Neural progenitor cell (in vitro differentiated cells): ENCODE measurements around the gene CYP2A7. TPM values are rescaled to one million over a fixed set of nuclear protein-coding genes. Genes with fewer than 3 reads are reported as not detected.
"Not testable (repeated sequence)": the region's sequence is repeated elsewhere in the genome, so short reads cannot be mapped to it uniquely, and the experiment has no call there.

Experiments
- DNase-seq: peaks from one replicate; pipeline ENCODE4 v3.0.0-alpha.2; 2016; ENCODE audit warnings: low spot score
- H2AFZ ChIP-seq: fragments of 200-600 bp; sonication (generic); replicated peaks from 2 replicates; pipeline ENCODE4 v1.6.1; 2016; ENCODE audit warnings: antibody characterized with exemption
- H3F3A ChIP-seq: fragments of 200-600 bp; sonication (generic); 2 replicates; pipeline ENCODE4 v1.6.1; 2016; ENCODE audit warnings: antibody characterized with exemption, low read depth
- H3K27ac ChIP-seq: fragments of 200-600 bp; sonication (generic); 2 replicates; pipeline ENCODE4 v1.5.1; 2016; ENCODE audit warnings: mild to moderate bottlenecking
- H3K27me3 ChIP-seq: fragments of 200-600 bp; sonication (generic); 2 replicates; pipeline ENCODE4 v1.6.1; 2016; ENCODE audit warnings: mild to moderate bottlenecking, moderate library complexity
- H3K36me3 ChIP-seq: fragments of 200-600 bp; sonication (generic); 2 replicates; pipeline ENCODE4 v1.5.1; 2016
- H3K4me1 ChIP-seq: fragments of 200-600 bp; sonication (generic); 2 replicates; pipeline ENCODE4 v1.6.1; 2016; ENCODE audit warnings: mixed run types
- H3K4me2 ChIP-seq: fragments of 200-600 bp; sonication (generic); 2 replicates; pipeline ENCODE4 v1.6.1; 2016
- H3K4me3 ChIP-seq: fragments of 200-600 bp; sonication (generic); 2 replicates; pipeline ENCODE4 v1.5.1; 2016
- H3K79me2 ChIP-seq: fragments of 200-600 bp; sonication (generic); 2 replicates; pipeline ENCODE4 v1.6.1; 2016; ENCODE audit warnings: low read depth
- H3K9ac ChIP-seq: fragments of 200-600 bp; sonication (generic); 2 replicates; pipeline ENCODE4 v1.6.1; 2016
- H3K9me3 ChIP-seq: fragments of 200-600 bp; sonication (generic); 2 replicates; pipeline ENCODE4 v1.5.1; 2016; ENCODE audit warnings: low read depth
- H4K20me1 ChIP-seq: fragments of 200-600 bp; sonication (generic); 2 replicates; pipeline ENCODE4 v1.6.1; 2016; ENCODE audit warnings: low read depth
- H3K27ac Mint-ChIP-seq: 3 replicates; pipeline ENCODE4 v1.8.0; 2021; ENCODE audit warnings: mixed read lengths
- H3K27me3 Mint-ChIP-seq: 2 replicates; pipeline ENCODE4 v1.8.0; 2022; ENCODE audit warnings: low read depth, mild to moderate bottlenecking, inconsistent platforms, moderate library complexity, mixed read lengths; ENCODE audit not compliant: insufficient read depth
- H3K36me3 Mint-ChIP-seq: 3 replicates; pipeline ENCODE4 v1.8.0; 2021; ENCODE audit warnings: mixed read lengths
- H3K4me1 Mint-ChIP-seq: 3 replicates; pipeline ENCODE4 v1.8.0; 2021; ENCODE audit warnings: mixed read lengths
- H3K4me3 Mint-ChIP-seq: 3 replicates; pipeline ENCODE4 v1.8.0; 2021; ENCODE audit warnings: mild to moderate bottlenecking, moderate library complexity, mixed read lengths
- H3K9me3 Mint-ChIP-seq: 3 replicates; pipeline ENCODE4 v1.8.0; 2020; ENCODE audit warnings: mixed read lengths
- EZH2 ChIP-seq: fragments of 200-600 bp; sonication (generic); IDR thresholded peaks from 2 replicates; pipeline ENCODE4 v1.6.1; 2017; ENCODE audit warnings: antibody characterized with exemption, mild to moderate bottlenecking, moderate library complexity
- EZH2phosphoT487 ChIP-seq: fragments of 200-600 bp; sonication (generic); IDR thresholded peaks from 2 replicates; pipeline ENCODE4 v1.6.1; 2017; ENCODE audit warnings: antibody characterized with exemption
- total RNA-seq: library from RNA; depleted of rRNA; stranded (reverse); fragments of >200 nt; gene quantifications from 2 replicates; pipeline ENCODE4 v1.2.3, GENCODE V29; 2015; ENCODE audit warnings: low replicate concordance
- TF ChIP-seq, protein P1 (sequence below): fragments of 200-600 bp; sonication (generic); IDR thresholded peaks from 2 replicates; pipeline ENCODE4 v1.5.1; 2017; ENCODE audit warnings: antibody characterized with exemption, mild to moderate bottlenecking

CYP2A7 gene
- total RNA-seq, 1 donor from 2014 or later, result not detected

DNA sequence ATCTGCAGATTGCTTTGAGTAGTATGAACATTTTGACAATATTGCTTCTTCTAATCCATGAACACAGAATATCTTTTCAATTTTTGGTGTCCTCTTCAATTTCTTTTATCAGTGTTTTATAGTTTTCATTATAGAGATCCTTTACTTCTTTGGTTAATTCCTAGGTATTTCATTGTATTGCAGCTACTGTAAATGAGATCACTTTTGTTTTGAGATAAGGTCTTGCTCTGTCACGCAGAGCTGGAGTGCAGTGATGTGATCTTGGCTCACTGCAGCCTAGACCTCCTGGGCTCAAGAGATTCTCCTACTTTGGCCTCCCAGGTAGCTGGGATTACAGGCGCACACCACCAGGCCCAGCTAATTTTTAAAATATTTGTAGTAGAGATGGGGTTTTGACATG is 9.8 kb downstream of the CYP2A7 start:
- H3K36me3 Mint-ChIP-seq, result peaks cover under 1% of the 10 kb centered on the region
- no peak overlapping the region for H3K27ac Mint-ChIP-seq
- Histone ChIP-seq H3K36me3 (no peaks in the 10 kb centered on the region), H2AFZ (no peak overlapping the region), H3K79me2 (no peaks in the 10 kb centered on the region), H4K20me1 (no peaks in the 10 kb centered on the region), H3K4me3 (no peak overlapping the region), H3K27ac (no peak overlapping the region), H3K4me2 (no peak overlapping the region), H3K4me1 (no peaks in the 10 kb centered on the region), H3K27me3 (peaks cover 23% of the 10 kb centered on the region), H3F3A (no peaks in the 10 kb centered on the region), H3K9ac (no peak overlapping the region), H3K9me3 (no peaks in the 10 kb centered on the region)
- no peak for DNase-seq
- no peak for TF ChIP-seq EZH2phosphoT487
- no peaks in the 10 kb centered on the region for H3K4me1 Mint-ChIP-seq
- H3K4me3 Mint-ChIP-seq, result no peak overlapping the region
- H3K27me3 Mint-ChIP-seq, result peaks cover 3% of the 10 kb centered on the region
- H3K9me3 Mint-ChIP-seq, result peaks cover under 1% of the 10 kb centered on the region

DNA sequence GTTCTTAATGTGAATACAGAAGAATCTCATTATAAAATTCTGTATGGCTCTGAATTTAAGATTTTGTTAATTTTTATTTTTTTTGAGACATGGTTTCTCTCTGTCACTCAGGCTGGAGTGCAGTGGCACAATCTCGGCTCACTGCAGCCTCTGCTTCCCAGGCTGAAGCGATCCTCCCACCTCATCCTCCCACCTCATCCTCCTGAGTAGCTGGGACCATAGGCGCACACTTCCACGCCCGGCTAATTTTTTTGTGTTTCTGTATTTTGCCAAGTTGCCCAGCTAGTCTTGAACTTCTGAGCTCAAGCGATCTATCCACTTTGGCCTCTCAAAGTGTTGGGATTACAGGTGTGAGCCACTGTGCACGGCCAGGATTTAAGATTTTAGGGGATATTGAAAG is 14.3 kb downstream of the CYP2A7 start:
- H3K9me3 ChIP-seq, result no peaks in the 10 kb centered on the region
- no peak overlapping the region for H3K4me3 ChIP-seq
- Mint-ChIP-seq H3K27ac (no peak overlapping the region), H3K27me3 (no peaks in the 10 kb centered on the region), H3K36me3 (no peaks in the 10 kb centered on the region), H3K9me3 (no peaks in the 10 kb centered on the region), H3K4me1 (no peaks in the 10 kb centered on the region), H3K4me3 (no peak overlapping the region)
- TF ChIP-seq, protein P1, sequence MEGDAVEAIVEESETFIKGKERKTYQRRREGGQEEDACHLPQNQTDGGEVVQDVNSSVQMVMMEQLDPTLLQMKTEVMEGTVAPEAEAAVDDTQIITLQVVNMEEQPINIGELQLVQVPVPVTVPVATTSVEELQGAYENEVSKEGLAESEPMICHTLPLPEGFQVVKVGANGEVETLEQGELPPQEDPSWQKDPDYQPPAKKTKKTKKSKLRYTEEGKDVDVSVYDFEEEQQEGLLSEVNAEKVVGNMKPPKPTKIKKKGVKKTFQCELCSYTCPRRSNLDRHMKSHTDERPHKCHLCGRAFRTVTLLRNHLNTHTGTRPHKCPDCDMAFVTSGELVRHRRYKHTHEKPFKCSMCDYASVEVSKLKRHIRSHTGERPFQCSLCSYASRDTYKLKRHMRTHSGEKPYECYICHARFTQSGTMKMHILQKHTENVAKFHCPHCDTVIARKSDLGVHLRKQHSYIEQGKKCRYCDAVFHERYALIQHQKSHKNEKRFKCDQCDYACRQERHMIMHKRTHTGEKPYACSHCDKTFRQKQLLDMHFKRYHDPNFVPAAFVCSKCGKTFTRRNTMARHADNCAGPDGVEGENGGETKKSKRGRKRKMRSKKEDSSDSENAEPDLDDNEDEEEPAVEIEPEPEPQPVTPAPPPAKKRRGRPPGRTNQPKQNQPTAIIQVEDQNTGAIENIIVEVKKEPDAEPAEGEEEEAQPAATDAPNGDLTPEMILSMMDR, result no peak
- TF ChIP-seq EZH2phosphoT487 (no peak), EZH2 (no peak)
- no peak overlapping the region for H3K27ac ChIP-seq
- H3K4me1 ChIP-seq, result no peaks in the 10 kb centered on the region
- no peak overlapping the region for H3K4me2 ChIP-seq
- H4K20me1 ChIP-seq, result no peaks in the 10 kb centered on the region
- H3K27me3 ChIP-seq, result peaks cover 7% of the 10 kb centered on the region
- no peak overlapping the region for H2AFZ ChIP-seq
- H3F3A ChIP-seq, result no peaks in the 10 kb centered on the region
- no peak for DNase-seq
- H3K9ac ChIP-seq, result no peak overlapping the region
- H3K79me2 ChIP-seq, result no peaks in the 10 kb centered on the region
- H3K36me3 ChIP-seq, result no peaks in the 10 kb centered on the region

DNA sequence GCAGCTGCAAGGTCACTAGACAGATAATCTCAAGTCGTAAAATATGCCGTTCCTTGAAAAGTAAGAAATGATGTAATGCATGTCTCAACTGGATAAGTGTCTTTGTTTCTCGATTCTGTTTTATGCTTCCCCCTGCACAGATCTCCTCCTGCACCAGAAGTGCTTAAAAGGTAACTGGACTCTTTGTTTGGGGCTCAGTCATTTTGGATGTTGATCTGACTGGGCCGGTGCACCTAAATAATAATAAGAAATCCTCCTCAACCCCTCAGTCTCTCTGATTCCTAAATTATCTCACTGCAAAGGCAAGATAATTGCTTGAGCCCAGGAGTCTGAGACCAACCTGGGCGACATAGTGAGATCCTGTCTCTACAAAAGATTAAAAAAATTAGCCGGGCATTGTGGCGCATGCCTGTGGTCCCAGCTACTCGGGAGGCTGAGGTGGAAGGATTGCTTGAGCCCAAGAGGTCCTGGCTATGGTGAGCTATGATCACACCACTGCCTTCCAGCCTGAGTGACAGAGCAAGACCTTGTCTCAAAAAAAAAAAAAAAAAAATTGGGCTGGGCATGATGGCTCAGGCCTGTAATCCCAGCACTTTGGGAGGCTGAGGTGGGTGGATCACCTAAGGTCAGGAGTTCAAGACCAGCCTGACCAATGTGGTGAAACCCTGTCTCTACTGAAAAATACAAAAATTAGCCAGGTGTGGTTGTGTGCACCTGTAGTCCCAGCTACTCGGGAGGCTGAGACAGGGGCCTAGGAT is 17.1 kb downstream of the CYP2A7 start:
- H3K36me3 Mint-ChIP-seq, H3K4me2 ChIP-seq, DNase-seq, H3K79me2 ChIP-seq, H3K9me3 ChIP-seq, H2AFZ ChIP-seq, H3K4me3 ChIP-seq, H3K4me1 Mint-ChIP-seq, H3K27me3 ChIP-seq, H3K27ac ChIP-seq, H4K20me1 ChIP-seq, H3K27me3 Mint-ChIP-seq, H3K9ac ChIP-seq, H3K9me3 Mint-ChIP-seq, H3K4me1 ChIP-seq, H3K36me3 ChIP-seq, H3F3A ChIP-seq, H3K4me3 Mint-ChIP-seq, H3K27ac Mint-ChIP-seq: not testable (repeated sequence)

DNA sequence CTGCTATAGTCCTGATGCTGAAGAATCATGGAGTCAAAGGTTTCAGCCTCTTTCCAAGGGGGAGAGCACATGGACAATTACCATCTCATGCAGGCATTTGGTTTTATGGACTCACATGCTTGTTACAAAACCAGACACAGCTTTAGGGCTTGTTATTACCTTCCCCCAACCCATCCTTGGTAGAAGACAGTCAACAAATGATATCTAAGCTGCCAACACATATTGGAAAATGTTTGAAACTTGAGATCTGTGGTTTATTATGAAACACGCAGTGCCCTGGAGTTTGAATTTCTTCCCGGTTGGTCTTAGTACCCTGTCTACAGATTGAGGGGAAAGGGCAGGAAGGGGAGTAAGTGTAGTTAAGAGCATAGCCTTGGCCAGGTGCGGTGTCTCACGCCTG is 19.2 kb downstream of the CYP2A7 start:
- Mint-ChIP-seq H3K4me3 (no peak overlapping the region), H3K36me3 (no peaks in the 10 kb centered on the region), H3K27me3 (peaks cover 2% of the 10 kb centered on the region), H3K9me3 (no peaks in the 10 kb centered on the region), H3K4me1 (no peaks in the 10 kb centered on the region), H3K27ac (no peak overlapping the region)
- no peaks in the 10 kb centered on the region for H3K4me1 ChIP-seq
- H3K4me3 ChIP-seq, result no peak overlapping the region
- H3K4me2 ChIP-seq, result no peak overlapping the region
- H3K36me3 ChIP-seq, result no peaks in the 10 kb centered on the region
- no peaks in the 10 kb centered on the region for H3K27me3 ChIP-seq
- H3K9ac ChIP-seq, result no peak overlapping the region
- DNase-seq, result no peak
- no peaks in the 10 kb centered on the region for H4K20me1 ChIP-seq
- no peak overlapping the region for H3K27ac ChIP-seq
- no peaks in the 10 kb centered on the region for H3K79me2 ChIP-seq
- no peak for TF ChIP-seq EZH2phosphoT487
- no peak for TF ChIP-seq EZH2
- TF ChIP-seq, protein P1, result no peak
- no peaks in the 10 kb centered on the region for H3K9me3 ChIP-seq
- no peaks in the 10 kb centered on the region for H3F3A ChIP-seq
- H2AFZ ChIP-seq, result no peak overlapping the region
